IPS DF 6.9 (cell line): ENCODE results near the gene SMIM35.
"Not testable (repeated sequence)": the region's sequence is repeated elsewhere in the genome, so short reads cannot be mapped to it uniquely, and the experiment has no call there.

Source experiments
- DNase-seq: peaks from one replicate; pipeline ENCODE4 v3.0.0-alpha.2; 2013; ENCODE audit warnings: low read depth, low spot score
- H3K27ac ChIP-seq: one replicate; pipeline ENCODE4 v1.5.1; 2013; ENCODE audit warnings: low read length, control low read depth
- H3K27me3 ChIP-seq: 2 replicates; pipeline ENCODE4 v1.6.1; 2013; ENCODE audit warnings: mild to moderate bottlenecking, low read length; ENCODE audit not compliant: control insufficient read depth, insufficient read depth
- H3K36me3 ChIP-seq: 2 replicates; pipeline ENCODE4 v1.6.1; 2013; ENCODE audit warnings: low read length; ENCODE audit not compliant: control insufficient read depth, insufficient read depth
- H3K4me1 ChIP-seq: 2 replicates; pipeline ENCODE4 v1.6.1; 2013; ENCODE audit warnings: low read length; ENCODE audit not compliant: control insufficient read depth, insufficient read depth
- H3K4me3 ChIP-seq: 2 replicates; pipeline ENCODE4 v1.5.1; 2013; ENCODE audit warnings: mild to moderate bottlenecking, low read length
- H3K9me3 ChIP-seq: 2 replicates; pipeline ENCODE4 v1.6.1; 2013; ENCODE audit warnings: low read length, inconsistent platforms; ENCODE audit not compliant: control insufficient read depth, insufficient read depth
- WGBS: extraction: QIAGEN DNeasy Blood & Tissue Kit; methylation state at CpG from one replicate; pipeline ENCODE4 v1.1.7; 2013; ENCODE audit warnings: mixed read lengths, missing lambda C conversion rate; ENCODE audit not compliant: insufficient read length, insufficient coverage; 5-methylcytosine and 5-hydroxymethylcytosine counted together

Gene SMIM35

DNA sequence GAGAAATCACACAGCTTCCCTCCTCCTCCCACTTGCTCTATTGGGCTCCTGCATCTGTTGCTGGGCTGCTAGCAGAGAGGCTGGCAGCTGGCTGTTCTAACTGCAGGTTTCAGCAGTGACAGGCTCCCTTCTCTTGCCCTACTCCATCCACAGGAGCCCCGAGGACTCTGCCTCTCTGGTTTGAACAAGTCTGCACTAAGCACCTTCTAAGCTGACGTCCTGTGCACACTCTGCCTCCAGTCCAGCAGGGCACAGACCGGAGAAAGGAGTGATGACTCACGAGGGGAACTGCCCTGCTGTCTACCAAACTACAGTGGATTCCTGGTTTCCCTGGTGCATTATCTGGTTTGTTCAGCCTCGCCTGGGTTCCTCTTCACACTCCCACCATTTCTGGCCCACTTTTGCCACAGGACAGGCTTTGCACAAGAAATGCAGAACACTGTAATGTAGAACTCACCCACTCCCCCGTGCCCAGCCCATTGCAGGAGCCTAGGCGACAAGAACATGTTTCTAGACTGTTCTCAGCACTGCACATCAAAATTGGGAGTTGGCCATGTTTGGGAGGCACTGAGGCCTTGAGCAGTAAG is 74.6 kb downstream of the SMIM35 start:
- no peaks in the 10 kb centered on the region; the same call in 1 of the 2 replicates for H3K4me1 ChIP-seq
- H3K36me3 ChIP-seq = no peaks in the 10 kb centered on the region
- DNase-seq = no peak
- whole genome bisulfite sequencing = no CpG with 5 or more reads among the region's 7 CpGs
- H3K4me3 ChIP-seq = no peak overlapping the region
- H3K27ac ChIP-seq = no peak overlapping the region
- H3K27me3 ChIP-seq = no peaks in the 10 kb centered on the region
- H3K9me3 ChIP-seq = no peaks in the 10 kb centered on the region

- H3K27ac ChIP-seq = no peak overlapping the region
- no peaks in the 10 kb centered on the region for H3K36me3 ChIP-seq
- no CpG with 5 or more reads among the region's 21 CpGs for WGBS
- no peak for DNase-seq
- no peaks in the 10 kb centered on the region for H3K9me3 ChIP-seq
- H3K27me3 ChIP-seq = no peaks in the 10 kb centered on the region
- H3K4me3 ChIP-seq = no peak overlapping the region
- H3K4me1 ChIP-seq = no peaks in the 10 kb centered on the region; the same call in 1 of the 2 replicates
Measured at GRCh38 chr11:118010738-118011461, 75.9 kb downstream of the SMIM35 start.

- no peaks in the 10 kb centered on the region; the same call in 1 of the 2 replicates for H3K4me1 ChIP-seq
- WGBS = no CpG with 5 or more reads among the region's 9 CpGs
- H3K4me3 ChIP-seq = no peak overlapping the region
- no peaks in the 10 kb centered on the region for H3K9me3 ChIP-seq
- no peak for DNase-seq
- no peaks in the 10 kb centered on the region for H3K36me3 ChIP-seq
- H3K27ac ChIP-seq = no peak overlapping the region
- no peaks in the 10 kb centered on the region for H3K27me3 ChIP-seq
Measured at GRCh38 chr11:118009864-118010737, 76.7 kb downstream of the SMIM35 start.

DNA sequence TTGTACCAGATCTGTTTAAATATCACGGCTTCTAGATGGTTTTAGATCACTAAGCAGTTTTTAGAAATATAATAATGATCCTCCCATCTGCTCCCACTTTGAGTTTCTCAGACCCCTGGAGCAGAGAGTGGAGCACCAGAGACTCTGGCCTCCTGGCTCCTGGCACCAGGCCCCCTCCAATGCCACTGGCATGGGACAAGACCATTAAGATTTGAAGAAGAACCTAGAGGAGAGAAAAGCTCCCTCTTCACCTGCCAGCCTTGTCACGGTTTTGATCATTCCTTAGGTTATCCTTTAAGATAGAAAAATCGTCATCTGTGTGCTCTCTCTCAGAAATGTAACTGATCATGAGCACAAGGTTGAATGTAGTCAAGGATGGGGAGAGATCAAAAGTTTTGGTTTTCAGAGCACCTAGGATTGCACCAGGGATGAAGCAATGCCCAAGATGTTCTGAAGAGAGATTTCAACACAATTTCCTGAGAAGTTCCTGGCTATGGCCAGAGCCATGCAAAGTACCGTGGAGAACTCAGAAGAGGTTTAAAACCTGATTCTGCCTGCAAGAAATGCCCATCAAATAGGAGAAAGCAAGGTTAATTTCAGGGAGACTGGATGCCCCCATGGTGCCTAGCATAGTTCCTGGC is 78.4 kb downstream of the SMIM35 start:
- no peaks in the 10 kb centered on the region for H3K9me3 ChIP-seq
- no peak overlapping the region for H3K27ac ChIP-seq
- no CpG with 5 or more reads among the region's 4 CpGs for WGBS
- no peaks in the 10 kb centered on the region for H3K27me3 ChIP-seq
- DNase-seq = no peak
- no peak overlapping the region for H3K4me3 ChIP-seq
- no peaks in the 10 kb centered on the region for H3K36me3 ChIP-seq
- no peaks in the 10 kb centered on the region; the same call in 1 of the 2 replicates for H3K4me1 ChIP-seq

DNA sequence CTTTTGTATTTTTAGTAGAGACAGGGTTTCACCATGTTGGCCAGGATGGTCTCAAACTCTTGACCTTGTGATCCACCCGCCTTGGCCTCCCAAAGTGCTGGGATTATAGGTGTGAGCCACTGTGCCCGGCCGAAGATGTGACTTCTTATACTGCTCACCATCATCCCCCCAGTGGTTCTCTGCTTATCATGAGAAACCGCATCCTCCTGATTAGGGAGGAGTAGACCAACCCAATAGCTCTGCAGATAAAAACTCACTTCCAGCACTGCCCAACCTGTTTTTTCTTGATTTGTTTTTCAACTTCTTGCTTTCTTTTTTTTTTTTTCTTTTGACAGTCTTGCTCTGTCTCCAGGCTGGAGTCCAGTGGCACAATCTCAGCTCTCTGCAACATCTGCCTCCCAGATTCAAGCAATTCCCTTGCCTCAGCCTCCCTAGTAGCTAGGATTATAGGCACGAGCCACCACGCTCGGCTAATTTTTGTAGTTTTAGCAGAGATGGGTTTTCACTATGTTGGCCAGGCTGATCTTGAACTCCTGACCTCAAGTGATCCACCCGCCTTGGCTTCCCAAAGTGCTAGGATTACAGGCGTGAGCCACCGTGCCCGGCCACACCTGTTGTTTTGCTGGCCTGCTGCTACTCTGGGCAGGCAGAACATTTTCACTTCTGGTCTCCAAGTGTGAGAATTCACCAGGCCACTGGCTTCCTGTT is 79.0 kb downstream of the SMIM35 start:
- WGBS = no CpG with 5 or more reads among the region's 11 CpGs
- not testable (repeated sequence) for H3K27ac ChIP-seq, H3K4me1 ChIP-seq, H3K4me3 ChIP-seq, H3K27me3 ChIP-seq, H3K36me3 ChIP-seq, H3K9me3 ChIP-seq, DNase-seq

GRCh38 chr11:118007040-118007439 is 79.7 kb downstream of the SMIM35 start:
- no peaks in the 10 kb centered on the region for H3K27me3 ChIP-seq
- H3K36me3 ChIP-seq = no peaks in the 10 kb centered on the region
- no peak overlapping the region for H3K27ac ChIP-seq
- no peaks in the 10 kb centered on the region for H3K9me3 ChIP-seq
- WGBS = no CpG with 5 or more reads among the region's 5 CpGs
- peaks cover 1% of the 10 kb centered on the region; the same call in 1 of the 2 replicates for H3K4me1 ChIP-seq
- DNase-seq = no peak
- H3K4me3 ChIP-seq = no peak overlapping the region

- H3K27me3 ChIP-seq = no peaks in the 10 kb centered on the region
- H3K9me3 ChIP-seq = no peaks in the 10 kb centered on the region
- no peaks in the 10 kb centered on the region for H3K36me3 ChIP-seq
- WGBS = no CpG with 5 or more reads among the region's 4 CpGs
- no peak for DNase-seq
- peaks cover 1% of the 10 kb centered on the region; the same call in 1 of the 2 replicates for H3K4me1 ChIP-seq
- H3K4me3 ChIP-seq = no peak overlapping the region
- no peak overlapping the region for H3K27ac ChIP-seq
Measured at GRCh38 chr11:118006153-118006534, 80.6 kb downstream of the SMIM35 start.

DNA sequence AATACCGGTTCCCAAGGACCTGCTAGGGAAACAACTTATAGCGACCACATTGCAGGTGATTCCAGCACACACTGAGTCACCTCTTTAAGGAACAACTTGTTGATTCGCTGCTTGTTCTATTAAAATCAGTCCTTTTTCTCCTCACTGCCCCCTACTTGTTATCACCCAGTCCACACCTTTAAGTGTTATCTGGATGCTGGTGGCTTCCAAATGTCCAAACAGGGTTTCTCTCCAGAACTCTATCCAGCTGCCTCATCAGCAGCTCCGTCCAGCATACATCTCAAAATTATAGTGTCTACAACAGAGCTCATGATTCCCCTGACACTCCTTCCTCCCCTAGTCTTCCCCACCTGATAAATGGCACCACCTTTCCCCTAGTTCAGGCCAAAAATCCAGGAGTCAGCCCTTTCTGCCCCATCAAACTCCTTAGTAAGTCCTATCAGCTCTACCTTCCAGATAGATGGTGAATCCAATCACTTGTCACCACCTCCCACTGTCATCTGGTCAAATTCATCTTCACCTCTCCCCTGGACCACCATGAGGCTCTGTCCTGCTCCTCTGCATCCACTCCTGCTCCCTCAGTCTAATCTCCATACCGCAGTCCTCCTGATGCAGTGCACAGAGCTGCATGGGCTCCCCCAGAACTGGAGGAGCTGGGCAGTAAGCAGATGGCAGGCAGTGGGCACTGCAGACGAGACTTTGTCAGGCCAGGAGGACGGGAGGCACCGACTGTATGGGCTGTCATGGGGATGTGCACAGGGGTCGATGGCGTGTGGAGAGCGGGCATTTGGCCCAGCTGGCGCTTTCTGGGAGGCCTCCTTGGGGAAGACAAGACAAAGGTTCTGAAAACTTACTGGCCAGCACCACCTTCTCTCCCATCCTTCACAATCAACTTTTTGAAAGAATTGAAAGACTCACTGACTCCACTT is 81.3 kb downstream of the SMIM35 start:
- 0 out of 2 replicates have a peak, but pooled peaks cover 1% of the 10 kb centered on the region for H3K4me1 ChIP-seq
- DNase-seq = no peak
- H3K4me3 ChIP-seq = no peak overlapping the region
- H3K27me3 ChIP-seq = no peaks in the 10 kb centered on the region
- no CpG with 5 or more reads among the region's 12 CpGs for WGBS
- no peaks in the 10 kb centered on the region for H3K36me3 ChIP-seq
- no peaks in the 10 kb centered on the region for H3K9me3 ChIP-seq
- H3K27ac ChIP-seq = no peak overlapping the region

DNA sequence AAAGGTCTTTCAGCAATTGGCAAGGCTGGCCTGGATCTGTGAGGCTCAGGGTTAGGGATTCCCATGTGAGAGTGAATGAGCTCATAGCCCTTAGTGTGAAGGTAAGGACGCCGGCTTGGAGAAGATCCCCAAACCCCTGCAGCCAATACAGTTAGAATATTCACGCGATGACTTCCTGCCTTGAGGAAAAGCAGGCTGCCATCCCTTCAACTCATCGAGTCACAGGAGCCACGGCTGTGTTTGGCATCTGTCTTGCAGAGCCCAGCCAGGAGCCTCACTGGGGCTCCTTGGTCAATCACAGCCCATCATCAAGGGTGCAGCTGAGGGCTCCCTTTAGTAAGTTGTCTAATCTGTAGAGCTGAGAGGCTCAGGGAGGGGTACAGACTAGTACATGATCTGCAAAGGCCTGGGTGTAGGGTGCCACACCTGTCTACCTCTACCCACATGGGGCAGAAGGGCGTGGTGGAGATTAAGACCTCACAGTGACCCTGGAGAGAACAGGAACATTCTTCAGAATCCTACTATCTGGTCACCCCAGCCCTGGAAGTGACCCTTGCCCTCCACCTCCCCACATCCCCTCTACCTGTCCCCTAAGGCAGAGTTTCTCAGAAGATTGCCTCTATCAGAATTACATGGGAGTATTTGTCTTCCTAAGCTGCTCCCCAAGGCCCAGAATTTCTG is 82.1 kb downstream of the SMIM35 start:
- DNase-seq = no peak
- H3K4me3 ChIP-seq = no peak overlapping the region
- H3K4me1 ChIP-seq = 0 out of 2 replicates have a peak, but pooled peaks cover 1% of the 10 kb centered on the region
- H3K9me3 ChIP-seq = no peaks in the 10 kb centered on the region
- no CpG with 5 or more reads among the region's 7 CpGs for WGBS
- H3K27me3 ChIP-seq = no peaks in the 10 kb centered on the region
- no peak overlapping the region for H3K27ac ChIP-seq
- no peaks in the 10 kb centered on the region for H3K36me3 ChIP-seq
